ENCODE measurements around the gene ADCY4.

The ADCY4 gene

DNA sequence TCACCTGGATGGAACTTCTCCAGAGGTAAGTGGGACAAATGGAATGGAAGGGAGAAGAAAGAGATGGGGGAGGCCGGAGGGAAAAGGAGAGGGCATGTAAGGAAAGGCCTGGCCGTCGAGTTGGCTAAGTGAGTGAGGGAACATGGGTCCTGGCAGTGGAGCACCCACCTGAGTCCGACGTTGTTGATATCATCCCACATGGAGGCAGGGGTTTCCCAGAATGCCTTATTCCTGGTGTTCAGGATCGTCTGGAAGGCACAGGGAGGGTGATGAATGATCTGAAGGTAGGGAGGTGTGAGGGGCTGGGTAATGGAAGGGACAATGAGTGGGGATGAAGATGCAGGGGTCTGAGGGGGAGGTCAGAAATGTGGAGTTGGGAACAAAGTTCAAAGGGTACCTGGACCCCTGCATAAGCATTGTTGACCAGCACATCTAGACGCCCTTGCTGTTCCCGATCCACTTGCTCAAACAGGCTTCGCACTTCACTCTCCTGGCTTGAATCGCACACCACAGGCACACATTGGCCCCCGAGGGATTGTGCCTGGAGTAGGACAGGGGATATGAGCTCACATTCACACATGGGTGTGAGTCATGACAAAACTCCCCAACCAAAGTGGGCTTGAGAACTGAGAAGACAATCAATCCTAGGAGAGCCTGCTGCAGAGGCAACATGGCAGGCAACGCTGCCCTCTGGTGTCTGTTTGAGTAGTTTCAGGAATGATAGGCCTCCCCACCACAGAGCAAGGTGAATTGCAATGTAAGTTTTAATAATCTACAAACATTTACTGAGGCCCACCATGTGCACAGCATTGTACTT lies 38.3 kb downstream of the ADCY4 start:
- Histone ChIP-seq H3K4me3 (ENCODE audit: low read depth, low read length) (no peak overlapping the region), H3K27ac (ENCODE audit: low read depth, low read length) (peak overlapping the region; percentile 32), H2AFZ (ENCODE audit: low read length, unreplicated experiment) (no peak overlapping the region), H3K36me3 (ENCODE audit: insufficient read depth, low read length) (no peaks in the 10 kb centered on the region), H3K79me2 (ENCODE audit: control insufficient read depth, insufficient read depth, low read length, unreplicated experiment) (peaks cover 19% of the 10 kb centered on the region), H3K4me1 (ENCODE audit: control insufficient read depth, insufficient read depth, low read length, unreplicated experiment) (peaks cover 25% of the 10 kb centered on the region), H3K27me3 (ENCODE audit: insufficient read depth, low read length) (no peaks in the 10 kb centered on the region)

DNA sequence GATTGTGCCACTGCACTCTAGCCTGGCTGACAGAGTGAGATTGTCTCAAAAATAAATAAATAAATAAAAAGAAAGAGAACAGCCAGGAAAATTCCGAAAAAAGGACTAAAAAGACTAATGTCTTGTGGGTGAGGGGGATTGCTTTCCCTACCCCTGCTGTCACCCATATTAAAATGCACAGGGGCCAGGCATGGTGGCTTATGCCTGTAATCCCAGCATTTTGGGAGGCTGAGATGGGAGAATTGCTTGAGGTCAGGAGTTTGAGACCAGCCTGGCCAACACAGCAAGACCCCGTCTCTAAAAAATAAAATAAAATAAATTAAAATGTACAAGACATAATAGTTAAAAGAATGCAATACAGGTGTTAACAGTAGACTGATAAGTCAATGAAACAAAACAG lies 41.3 kb downstream of the ADCY4 start:
- H3K4me3 ChIP-seq (ENCODE audit: low read depth, low read length), result no peak overlapping the region
- no peak overlapping the region for H2AFZ ChIP-seq (ENCODE audit: low read length, unreplicated experiment)
- no peaks in the 10 kb centered on the region for H3K27me3 ChIP-seq (ENCODE audit: insufficient read depth, low read length)
- no peaks in the 10 kb centered on the region for H3K36me3 ChIP-seq (ENCODE audit: insufficient read depth, low read length)
- H3K27ac ChIP-seq (ENCODE audit: low read depth, low read length), result no peak overlapping the region
- H3K4me1 ChIP-seq (ENCODE audit: control insufficient read depth, insufficient read depth, low read length, unreplicated experiment), result peaks cover 14% of the 10 kb centered on the region
- H3K79me2 ChIP-seq (ENCODE audit: control insufficient read depth, insufficient read depth, low read length, unreplicated experiment), result no peaks in the 10 kb centered on the region

DNA sequence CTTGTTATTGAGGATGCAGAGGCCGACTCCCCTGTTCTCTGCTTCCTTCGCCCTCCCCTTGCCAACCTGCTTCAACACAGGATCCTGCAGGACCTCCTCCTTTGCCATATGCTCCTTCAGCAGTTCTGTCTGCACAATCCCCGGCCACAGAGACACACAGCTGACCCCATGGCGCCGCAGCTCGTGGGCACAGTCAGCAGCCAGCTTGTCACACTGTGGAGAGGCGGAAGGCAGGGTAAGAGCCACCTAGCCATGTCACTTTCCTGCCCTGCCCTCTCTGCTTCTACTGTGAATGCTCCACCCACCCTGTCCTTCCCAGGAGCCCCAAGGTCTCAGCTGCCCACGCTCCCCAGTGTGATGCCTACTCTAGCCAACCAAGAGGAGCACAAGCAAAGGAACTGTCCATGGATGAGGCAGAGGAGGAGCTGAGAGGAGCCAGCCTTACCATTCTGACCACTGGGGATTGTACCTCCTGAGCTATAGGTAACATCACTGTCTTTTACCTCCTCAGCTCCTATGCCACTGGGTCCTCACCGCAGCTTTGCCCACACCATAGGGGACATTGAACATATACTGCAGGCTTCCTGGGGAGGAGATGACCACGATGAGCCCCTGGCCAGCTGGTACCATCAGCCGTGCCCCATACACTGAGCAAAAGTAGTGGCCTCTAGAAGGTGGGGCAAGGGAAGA lies 42.6 kb downstream of the ADCY4 start:
- H3K4me1 ChIP-seq (ENCODE audit: control insufficient read depth, insufficient read depth, low read length, unreplicated experiment), result peaks cover 12% of the 10 kb centered on the region
- no peaks in the 10 kb centered on the region for H3K27me3 ChIP-seq (ENCODE audit: insufficient read depth, low read length)
- no peak overlapping the region for H3K27ac ChIP-seq (ENCODE audit: low read depth, low read length)
- H3K36me3 ChIP-seq (ENCODE audit: insufficient read depth, low read length), result no peaks in the 10 kb centered on the region
- H3K4me3 ChIP-seq (ENCODE audit: low read depth, low read length), result no peak overlapping the region
- no peaks in the 10 kb centered on the region for H3K79me2 ChIP-seq (ENCODE audit: control insufficient read depth, insufficient read depth, low read length, unreplicated experiment)
- H2AFZ ChIP-seq (ENCODE audit: low read length, unreplicated experiment), result no peak overlapping the region

DNA sequence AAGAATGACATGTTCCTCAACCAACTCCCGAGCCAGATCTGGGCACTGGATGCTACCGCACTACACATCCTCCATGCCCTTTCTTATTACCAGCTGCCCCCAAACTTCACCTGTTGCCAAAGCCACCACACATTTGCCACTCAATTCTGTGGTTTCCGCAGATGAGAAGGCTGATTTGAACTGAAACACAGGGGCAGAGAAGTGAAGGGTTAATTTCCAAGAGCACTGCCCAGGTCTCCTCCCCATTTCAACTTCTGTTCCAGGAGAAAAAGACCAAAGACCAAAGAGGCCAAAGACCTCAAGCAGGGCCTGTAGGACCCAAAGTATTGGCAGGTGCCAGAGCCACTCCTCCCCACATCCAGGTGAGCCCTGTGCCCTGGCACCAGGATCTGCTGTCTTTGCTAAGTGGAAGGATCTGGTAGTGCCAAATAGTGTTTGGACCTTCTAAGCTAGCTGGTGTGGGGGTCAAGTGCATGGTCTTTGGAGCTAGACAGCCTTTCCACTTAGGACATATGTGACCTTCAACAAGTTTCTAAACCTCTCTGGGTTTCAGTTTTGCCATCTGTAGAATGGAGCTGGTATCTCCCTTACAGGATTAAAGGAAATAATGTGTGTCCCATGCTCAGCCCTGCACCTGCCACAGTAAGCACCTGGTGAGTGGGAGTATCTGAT lies 43.3 kb downstream of the ADCY4 start:
- Histone ChIP-seq H3K36me3 (ENCODE audit: insufficient read depth, low read length) (no peaks in the 10 kb centered on the region), H2AFZ (ENCODE audit: low read length, unreplicated experiment) (no peak overlapping the region), H3K4me3 (ENCODE audit: low read depth, low read length) (no peak overlapping the region), H3K4me1 (ENCODE audit: control insufficient read depth, insufficient read depth, low read length, unreplicated experiment) (peaks cover 5% of the 10 kb centered on the region), H3K27me3 (ENCODE audit: insufficient read depth, low read length) (no peaks in the 10 kb centered on the region), H3K27ac (ENCODE audit: low read depth, low read length) (no peak overlapping the region), H3K79me2 (ENCODE audit: control insufficient read depth, insufficient read depth, low read length, unreplicated experiment) (no peaks in the 10 kb centered on the region)

DNA sequence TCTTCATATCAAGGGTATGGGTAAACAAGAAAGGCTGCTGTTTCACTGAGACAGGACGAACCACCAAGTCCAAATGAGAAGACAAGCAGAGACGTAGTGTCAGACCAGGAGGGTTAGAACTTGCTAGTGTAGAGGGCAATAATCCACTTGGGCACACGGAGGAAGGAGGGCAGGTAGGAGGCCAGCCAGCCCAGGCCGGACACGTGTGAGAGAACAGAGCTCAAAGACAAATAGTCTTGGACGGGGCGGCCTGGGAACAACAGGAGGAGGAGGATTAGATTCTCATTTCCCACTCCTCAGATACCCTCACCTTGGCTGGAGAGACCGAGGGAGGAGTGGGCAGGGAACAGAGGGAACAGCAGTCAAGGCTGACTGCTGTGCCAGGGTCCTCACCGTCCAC lies 44.1 kb downstream of the ADCY4 start:
- Histone ChIP-seq H3K36me3 (ENCODE audit: insufficient read depth, low read length) (no peaks in the 10 kb centered on the region), H2AFZ (ENCODE audit: low read length, unreplicated experiment) (no peak overlapping the region), H3K79me2 (ENCODE audit: control insufficient read depth, insufficient read depth, low read length, unreplicated experiment) (no peaks in the 10 kb centered on the region), H3K27me3 (ENCODE audit: insufficient read depth, low read length) (no peaks in the 10 kb centered on the region), H3K4me3 (ENCODE audit: low read depth, low read length) (no peak overlapping the region), H3K4me1 (ENCODE audit: control insufficient read depth, insufficient read depth, low read length, unreplicated experiment) (no peaks in the 10 kb centered on the region), H3K27ac (ENCODE audit: low read depth, low read length) (no peak overlapping the region)

DNA sequence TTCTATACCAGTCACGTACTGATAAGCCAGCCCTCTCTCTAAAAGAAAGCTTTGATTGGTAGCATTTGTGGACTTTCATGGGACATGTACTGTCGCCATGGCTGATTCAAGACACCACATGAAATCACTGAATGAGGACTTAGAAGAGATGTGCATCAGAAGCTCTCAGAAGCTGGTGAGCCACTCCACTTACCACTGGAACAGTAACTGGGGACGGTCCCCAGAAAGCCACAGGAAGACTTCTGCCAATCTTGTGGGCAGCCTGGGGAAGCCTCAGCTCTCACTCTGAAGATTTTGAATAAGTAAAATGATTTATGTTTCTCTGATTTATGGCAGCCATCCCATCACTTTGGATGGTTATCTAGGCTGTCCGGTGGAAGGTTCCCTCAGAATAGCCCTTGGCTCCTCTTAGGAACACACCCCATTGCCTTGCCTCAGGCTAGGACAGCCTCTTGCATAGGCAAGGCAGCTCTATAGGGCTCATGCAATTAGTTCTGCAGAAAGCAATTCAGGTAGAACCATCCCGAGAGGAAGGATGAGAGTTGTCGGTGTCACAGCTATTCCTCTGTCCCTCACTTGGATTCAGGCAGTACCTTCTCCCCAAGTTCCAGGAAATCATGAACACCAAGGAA lies 45.1 kb downstream of the ADCY4 start:
- Histone ChIP-seq H2AFZ (ENCODE audit: low read length, unreplicated experiment) (no peak overlapping the region), H3K79me2 (ENCODE audit: control insufficient read depth, insufficient read depth, low read length, unreplicated experiment) (no peaks in the 10 kb centered on the region), H3K27me3 (ENCODE audit: insufficient read depth, low read length) (no peaks in the 10 kb centered on the region), H3K4me1 (ENCODE audit: control insufficient read depth, insufficient read depth, low read length, unreplicated experiment) (no peaks in the 10 kb centered on the region), H3K4me3 (ENCODE audit: low read depth, low read length) (no peak overlapping the region), H3K36me3 (ENCODE audit: insufficient read depth, low read length) (no peaks in the 10 kb centered on the region), H3K27ac (ENCODE audit: low read depth, low read length) (no peak overlapping the region)

DNA sequence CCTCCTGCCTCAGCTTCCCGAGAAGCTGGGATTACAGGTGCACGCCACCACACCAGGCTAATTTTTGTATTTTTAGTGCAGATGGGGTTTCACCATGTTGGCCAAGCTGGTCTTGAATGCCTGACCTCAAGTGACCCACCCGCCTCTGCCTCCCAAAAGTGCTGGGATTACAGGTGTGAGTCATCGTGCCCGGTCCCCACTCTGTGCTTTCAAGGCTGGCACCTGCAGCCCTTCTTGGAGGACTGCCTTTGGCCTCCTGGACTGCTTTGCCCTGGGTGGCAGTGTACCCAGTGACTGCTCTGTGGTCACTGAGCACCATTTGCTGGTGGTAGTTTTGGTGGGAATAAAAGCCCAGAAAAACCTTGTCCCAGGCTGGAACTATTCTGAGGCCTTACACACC lies 47.9 kb downstream of the ADCY4 start:
- H3K36me3 ChIP-seq (ENCODE audit: insufficient read depth, low read length), result no peaks in the 10 kb centered on the region
- H3K27ac ChIP-seq (ENCODE audit: low read depth, low read length), result no peak overlapping the region
- H3K27me3 ChIP-seq (ENCODE audit: insufficient read depth, low read length), result no peaks in the 10 kb centered on the region
- H3K4me3 ChIP-seq (ENCODE audit: low read depth, low read length), result no peak overlapping the region
- H2AFZ ChIP-seq (ENCODE audit: low read length, unreplicated experiment), result no peak overlapping the region
- H3K4me1 ChIP-seq (ENCODE audit: control insufficient read depth, insufficient read depth, low read length, unreplicated experiment), result no peaks in the 10 kb centered on the region
- H3K79me2 ChIP-seq (ENCODE audit: control insufficient read depth, insufficient read depth, low read length, unreplicated experiment), result no peaks in the 10 kb centered on the region

DNA sequence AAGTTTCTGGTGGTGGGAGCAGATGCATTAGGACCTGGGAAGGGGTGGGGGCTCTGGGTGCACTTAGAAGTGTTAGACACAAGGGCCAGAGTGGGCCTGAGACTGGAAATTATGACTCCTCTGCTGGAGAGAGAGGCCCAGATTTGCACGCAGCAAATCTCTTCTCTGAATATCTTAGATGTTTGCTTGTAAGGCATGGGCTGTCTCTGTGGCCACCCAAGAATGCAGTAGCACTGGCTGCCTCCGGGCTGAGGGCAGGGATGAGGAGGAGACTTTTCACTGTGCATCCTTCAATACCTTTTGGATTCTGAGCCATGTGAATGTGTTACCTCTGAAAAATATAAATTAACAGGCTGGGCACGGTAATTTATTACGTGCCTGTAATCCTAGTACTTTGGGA lies 49.5 kb downstream of the ADCY4 start:
- H3K27me3 ChIP-seq (ENCODE audit: insufficient read depth, low read length), result no peaks in the 10 kb centered on the region
- peaks cover 9% of the 10 kb centered on the region for H3K4me1 ChIP-seq (ENCODE audit: control insufficient read depth, insufficient read depth, low read length, unreplicated experiment)
- no peak overlapping the region for H2AFZ ChIP-seq (ENCODE audit: low read length, unreplicated experiment)
- no peaks in the 10 kb centered on the region for H3K79me2 ChIP-seq (ENCODE audit: control insufficient read depth, insufficient read depth, low read length, unreplicated experiment)
- no peak overlapping the region for H3K27ac ChIP-seq (ENCODE audit: low read depth, low read length)
- no peaks in the 10 kb centered on the region for H3K36me3 ChIP-seq (ENCODE audit: insufficient read depth, low read length)
- no peak overlapping the region for H3K4me3 ChIP-seq (ENCODE audit: low read depth, low read length)

DNA sequence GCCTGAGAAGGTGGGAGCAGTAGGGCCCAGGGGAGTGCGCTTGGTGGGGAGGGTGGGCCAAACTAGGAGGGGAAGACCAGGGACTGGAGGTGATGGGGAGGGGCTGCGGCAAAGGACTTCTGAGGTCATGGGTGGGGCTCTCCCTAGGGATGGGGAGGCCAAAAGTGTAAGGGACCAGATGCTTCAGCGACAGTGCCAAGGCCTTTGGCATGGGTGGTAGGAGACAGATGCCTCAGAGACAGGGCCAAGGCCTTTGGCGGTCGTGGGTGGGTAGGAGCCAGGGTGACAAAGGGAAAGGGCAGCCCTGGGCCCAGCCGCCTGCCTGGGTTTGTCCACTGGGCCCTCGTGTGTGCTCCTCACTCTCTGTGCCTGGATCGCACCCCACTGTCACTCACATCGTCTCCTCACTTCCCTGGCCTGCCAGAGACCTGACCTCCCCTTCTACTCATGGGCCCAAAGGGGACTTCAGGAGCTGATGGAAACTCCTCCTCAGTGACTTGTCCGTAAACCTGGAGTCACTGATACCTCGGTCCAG lies 50.3 kb downstream of the ADCY4 start:
- H3K4me3 ChIP-seq (ENCODE audit: low read depth, low read length), result no peak overlapping the region
- H3K27me3 ChIP-seq (ENCODE audit: insufficient read depth, low read length), result no peaks in the 10 kb centered on the region

DNA sequence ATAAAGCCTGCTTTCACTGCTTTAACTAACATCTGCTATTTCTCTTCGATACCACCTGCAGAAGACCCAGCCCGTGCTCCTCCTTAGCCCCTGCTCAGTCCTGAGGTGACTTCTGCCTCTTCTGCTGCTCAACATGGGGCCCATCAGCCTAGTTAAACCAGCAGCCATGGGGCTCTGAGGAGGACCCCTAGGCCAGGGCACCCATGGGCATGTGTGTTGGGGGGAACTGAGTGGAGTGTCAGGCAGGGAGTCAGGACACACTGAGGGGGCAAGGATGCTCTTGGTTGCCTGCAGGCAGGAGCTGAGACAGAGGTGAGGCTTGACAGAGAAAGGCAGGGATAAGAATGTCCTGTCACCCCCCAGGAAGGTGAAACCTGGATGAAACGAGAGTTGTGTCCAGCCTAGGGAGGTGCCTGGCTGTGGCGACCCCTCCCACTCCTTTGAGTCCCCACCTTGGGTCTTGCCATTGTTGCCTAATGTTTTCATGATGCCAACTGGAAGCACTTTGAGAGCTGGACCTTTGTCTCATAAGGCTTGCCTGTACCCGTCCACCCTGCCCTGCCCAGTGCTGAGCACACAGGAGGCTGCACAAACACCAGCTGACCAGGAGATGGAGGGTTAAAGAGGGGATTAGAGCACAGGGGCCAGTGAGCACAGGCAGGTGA lies 50.9 kb downstream of the ADCY4 start:
- Histone ChIP-seq H3K79me2 (ENCODE audit: control insufficient read depth, insufficient read depth, low read length, unreplicated experiment) (no peaks in the 10 kb centered on the region), H3K27me3 (ENCODE audit: insufficient read depth, low read length) (no peaks in the 10 kb centered on the region), H2AFZ (ENCODE audit: low read length, unreplicated experiment) (no peak overlapping the region), H3K4me3 (ENCODE audit: low read depth, low read length) (no peak overlapping the region), H3K27ac (ENCODE audit: low read depth, low read length) (no peak overlapping the region), H3K36me3 (ENCODE audit: insufficient read depth, low read length) (no peaks in the 10 kb centered on the region), H3K4me1 (ENCODE audit: control insufficient read depth, insufficient read depth, low read length, unreplicated experiment) (peaks cover 15% of the 10 kb centered on the region)

More for the DNA sequence above, 50.3 kb downstream of the ADCY4 start:
- H3K79me2 ChIP-seq (ENCODE audit: control insufficient read depth, insufficient read depth, low read length, unreplicated experiment), result no peaks in the 10 kb centered on the region
- no peak overlapping the region for H2AFZ ChIP-seq (ENCODE audit: low read length, unreplicated experiment)
- peaks cover 10% of the 10 kb centered on the region for H3K4me1 ChIP-seq (ENCODE audit: control insufficient read depth, insufficient read depth, low read length, unreplicated experiment)
- H3K27ac ChIP-seq (ENCODE audit: low read depth, low read length), result no peak overlapping the region
- H3K36me3 ChIP-seq (ENCODE audit: insufficient read depth, low read length), result no peaks in the 10 kb centered on the region

Measured in ACC112 (cell line).